ENCODE data around the gene SLC12A9.
"Not testable (repeated sequence)": the region's sequence is repeated elsewhere in the genome, so short reads cannot be mapped to it uniquely, and the experiment has no call there.

SLC12A9 gene

GRCh38 chr7:100837099-100837836, 15.2 kb upstream of the SLC12A9 start:
- peak overlapping the region; percentile 49 for H3K4me3 ChIP-seq (ENCODE audit: low read depth, low read length)
- DNase-seq (ENCODE audit: low read depth, low spot score) = peak; percentile 37
- ChIA-PET CTCF (interaction anchor here (0.8 to 2.8 kb wide), 5 partner anchors 14 to 132 kb away, joined by 3 to 16 read pairs (median 4); partner anchors contain the start of genes POP7 and SLC12A9), POLR2A (no interaction called here)
- no peak for TF ChIP-seq CTCF (IDR thresholded peaks at IDR 0.05; ENCODE audit: insufficient read depth, low read length, missing control alignments)

- no peak for DNase-seq (ENCODE audit: low read depth, low spot score)
- POLR2A ChIA-PET = no interaction called here
- no peak overlapping the region for H3K4me3 ChIP-seq (ENCODE audit: low read depth, low read length)
- CTCF ChIA-PET = interaction anchor here (0.9 to 1.1 kb wide), 2 partner anchors 12 to 34 kb away, joined by 3 to 4 read pairs; no protein-coding TSS in a partner anchor
- TF ChIP-seq CTCF (IDR thresholded peaks at IDR 0.05; ENCODE audit: insufficient read depth, low read length, missing control alignments) = no peak
Measured at GRCh38 chr7:100839361-100839760, 13.2 kb upstream of the SLC12A9 start.

- no peak for TF ChIP-seq CTCF (IDR thresholded peaks at IDR 0.05; ENCODE audit: insufficient read depth, low read length, missing control alignments)
- POLR2A ChIA-PET = no interaction called here
- H3K4me3 ChIP-seq (ENCODE audit: low read depth, low read length) = no peak overlapping the region
- no peak for DNase-seq (ENCODE audit: low read depth, low spot score)
- CTCF ChIA-PET = interaction anchor here (1.1 kb wide), 1 partner anchor 35 kb away, joined by 3 read pairs; no protein-coding TSS in a partner anchor
Measured at GRCh38 chr7:100840470-100841100, 11.9 kb upstream of the SLC12A9 start.

GRCh38 chr7:100847360-100847759, 5.2 kb upstream of the SLC12A9 start:
- DNase-seq (ENCODE audit: low read depth, low spot score) = no peak

GRCh38 chr7:100854146-100854895, 1.8 kb downstream of the SLC12A9 start:
- POLR2A ChIA-PET = interaction anchor here (2.0 kb wide), 1 partner anchor 268 kb away, joined by 5 read pairs; the partner anchor contains the start of genes FBXO24 and LRCH4
- no peak for DNase-seq (ENCODE audit: low read depth, low spot score)
- no peak overlapping the region for H3K4me3 ChIP-seq (ENCODE audit: low read depth, low read length)
- CTCF ChIA-PET = interaction anchor here (1.1 to 7.4 kb wide), 7 partner anchors 10 to 163 kb away, joined by 4 to 330 read pairs (median 14); partner anchors contain the start of genes EPO and POP7
- TF ChIP-seq CTCF (IDR thresholded peaks at IDR 0.05; ENCODE audit: insufficient read depth, low read length, missing control alignments) = no peak

More at GRCh38 chr7:100847360-100847759, 5.2 kb upstream of the SLC12A9 start:
- H3K4me3 ChIP-seq (ENCODE audit: low read depth, low read length) = no peak overlapping the region
- POLR2A ChIA-PET = no interaction called here
- TF ChIP-seq CTCF (IDR thresholded peaks at IDR 0.05; ENCODE audit: insufficient read depth, low read length, missing control alignments) = no peak
- CTCF ChIA-PET = interaction anchor here (1.1 to 7.4 kb wide), 2 partner anchors 48 to 142 kb away, joined by 3 to 330 read pairs; partner anchors contain the start of gene POP7

- H3K4me3 ChIP-seq (ENCODE audit: low read depth, low read length); DNase-seq (ENCODE audit: low read depth, low spot score); POLR2A ChIA-PET: not testable (repeated sequence)
- CTCF ChIA-PET = interaction anchor here (1.1 to 6.0 kb wide), 6 partner anchors 10 to 385 kb away, joined by 3 to 28 read pairs (median 5); partner anchors contain the start of genes EPO and POP7
Measured at GRCh38 chr7:100854899-100855298, 2.4 kb downstream of the SLC12A9 start.
